Posterior vena cava (tissue), 2 donors: ENCODE results near the gene SLC25A2. TPM values are rescaled to one million over a fixed set of nuclear protein-coding genes. Genes with fewer than 3 reads are reported as not detected.
"Not testable (repeated sequence)": the region's sequence is repeated elsewhere in the genome, so short reads cannot be mapped to it uniquely, and the experiment has no call there.

Experiments
- DNase-seq: peaks from one replicate; pipeline ENCODE4 v3.0.0-alpha.2; 2020; ENCODE audit warnings: low spot score
- intact Hi-C, 2 donors: fragments of 100-400 bp; cut with DNase I; formaldehyde crosslinking; loops; one replicate each; pipeline versions ENCODE4 v1.14.1 to v1.14.2; 2022 to 2023
- long read RNA-seq, 2 donors: library from polyadenylated mRNA; unstranded; transcript quantifications; one replicate each; pipeline ENCODE4 v2.0.0, GENCODE V29; 2020 to 2021
- total RNA-seq, 2 donors: library from RNA; stranded (reverse); fragmentation: NEBNext Ultra II Directional; extraction: Animal tissue kit (Norgen Biotek cat#: 25700); gene quantifications; one replicate each; pipeline ENCODE4 v1.2.1, GENCODE V29; 2021
- donor health status: DM: yes; HTN: yes; CAD: no.
- donor health status: DM: yes; HTN: yes; CAD: no.

The SLC25A2 gene
- total RNA-seq: under 1 TPM; 0.46 to 1.00 TPM
- long read RNA-seq, donor 1: 0 reads
- long read RNA-seq, donor 2: 0 reads

DNA sequence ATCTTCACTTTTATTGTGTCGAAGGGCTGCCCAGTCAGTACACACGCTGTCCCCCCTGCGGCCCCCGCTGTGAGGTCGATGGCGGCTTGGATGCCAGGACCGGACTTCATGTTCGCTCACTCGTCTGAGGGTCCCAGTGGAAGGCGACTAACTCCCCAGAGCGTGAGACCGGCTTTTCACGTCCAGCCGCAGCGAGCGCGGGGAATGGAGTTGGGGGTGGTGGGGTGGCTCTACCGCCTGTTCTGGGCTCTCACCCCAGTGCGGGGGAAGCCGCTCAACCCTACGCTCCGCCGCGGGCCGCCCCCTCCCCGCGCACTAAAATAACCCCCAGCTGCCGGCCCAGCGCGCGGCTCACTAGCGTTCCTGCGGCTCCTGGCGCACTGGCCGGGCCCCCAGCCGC, at the start of gene SLC25A2:
TSS of gene SLC25A2 (minus strand) at position 294 of the 400 bp plus-strand sequence. CDS start at position 110, 184 bp downstream.
- DNase-seq: no peak
- intact Hi-C loops: no loop called here

- no peak for DNase-seq
- intact Hi-C loops: no loop called here
Observed at GRCh38 chr5:141351591-141351990, 47.7 kb upstream of the SLC25A2 start.

- DNase-seq: no peak
- intact Hi-C loops: no loop called here
Observed at GRCh38 chr5:141349917-141350619, 46.2 kb upstream of the SLC25A2 start, which contains the start of gene PCDHGB1. PCDHGB1 (plus strand) TSS chr5:141350099; CDS start chr5:141350261, 162 bp downstream.

DNA sequence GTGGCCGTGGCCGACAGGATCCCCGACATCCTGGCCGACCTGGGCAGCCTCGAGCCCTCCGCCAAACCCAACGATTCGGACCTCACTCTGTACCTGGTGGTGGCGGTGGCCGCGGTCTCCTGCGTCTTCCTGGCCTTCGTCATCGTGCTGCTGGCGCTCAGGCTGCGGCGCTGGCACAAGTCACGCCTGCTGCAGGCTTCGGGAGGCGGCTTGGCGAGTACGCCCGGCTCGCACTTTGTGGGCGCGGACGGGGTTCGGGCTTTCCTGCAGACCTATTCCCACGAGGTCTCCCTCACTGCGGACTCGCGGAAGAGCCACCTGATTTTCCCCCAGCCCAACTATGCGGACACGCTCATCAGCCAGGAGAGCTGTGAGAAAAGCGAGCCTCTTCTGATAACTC, 42.2 kb upstream of the SLC25A2 start:
- intact Hi-C loops: not testable (repeated sequence)
- DNase-seq: peak; percentile 47

GRCh38 chr5:141345327-141345726, 41.5 kb upstream of the SLC25A2 start:
- intact Hi-C loops: no loop called here
- peak; percentile 36 for DNase-seq

- DNase-seq: no peak
- intact Hi-C loops: no loop called here
Observed at GRCh38 chr5:141343953-141344463, 40.2 kb upstream of the SLC25A2 start.

- intact Hi-C loops: no loop called here
Observed at GRCh38 chr5:141343242-141343952, 39.5 kb upstream of the SLC25A2 start, which contains the start of gene PCDHGA3. PCDHGA3 (plus strand) TSS chr5:141343829; CDS start chr5:141344034, 205 bp downstream.

GRCh38 chr5:141342773-141343172, 38.9 kb upstream of the SLC25A2 start:
- intact Hi-C loops: no loop called here
- no peak for DNase-seq

More at GRCh38 chr5:141343242-141343952, 39.5 kb upstream of the SLC25A2 start, which contains the start of gene PCDHGA3:
- no peak for DNase-seq

DNA sequence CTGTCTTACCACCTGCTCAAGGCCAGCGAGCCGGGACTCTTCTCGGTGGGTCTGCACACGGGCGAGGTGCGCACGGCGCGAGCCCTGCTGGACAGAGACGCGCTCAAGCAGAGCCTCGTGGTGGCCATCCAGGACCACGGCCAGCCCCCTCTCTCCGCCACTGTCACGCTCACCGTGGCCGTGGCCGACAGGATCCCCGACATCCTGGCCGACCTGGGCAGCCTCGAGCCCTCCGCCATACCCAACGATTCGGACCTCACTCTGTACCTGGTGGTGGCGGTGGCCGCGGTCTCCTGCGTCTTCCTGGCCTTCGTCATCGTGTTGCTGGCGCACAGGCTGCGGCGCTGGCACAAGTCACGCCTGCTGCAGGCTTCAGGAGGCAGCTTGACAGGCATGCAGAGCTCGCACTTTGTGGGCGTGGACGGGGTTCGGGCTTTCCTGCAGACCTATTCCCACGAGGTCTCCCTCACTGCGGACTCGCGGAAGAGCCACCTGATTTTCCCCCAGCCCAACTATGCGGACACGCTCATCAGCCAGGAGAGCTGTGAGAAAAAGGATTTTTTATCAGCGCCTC, 37.0 kb upstream of the SLC25A2 start:
- intact Hi-C loops: not testable (repeated sequence)
- peak; percentile 34 for DNase-seq

GRCh38 chr5:141338538-141339306, 34.9 kb upstream of the SLC25A2 start, which contains the start of gene PCDHGA2:
PCDHGA2 (plus strand) TSS chr5:141338760.
- intact Hi-C loops: no loop called here

DNA sequence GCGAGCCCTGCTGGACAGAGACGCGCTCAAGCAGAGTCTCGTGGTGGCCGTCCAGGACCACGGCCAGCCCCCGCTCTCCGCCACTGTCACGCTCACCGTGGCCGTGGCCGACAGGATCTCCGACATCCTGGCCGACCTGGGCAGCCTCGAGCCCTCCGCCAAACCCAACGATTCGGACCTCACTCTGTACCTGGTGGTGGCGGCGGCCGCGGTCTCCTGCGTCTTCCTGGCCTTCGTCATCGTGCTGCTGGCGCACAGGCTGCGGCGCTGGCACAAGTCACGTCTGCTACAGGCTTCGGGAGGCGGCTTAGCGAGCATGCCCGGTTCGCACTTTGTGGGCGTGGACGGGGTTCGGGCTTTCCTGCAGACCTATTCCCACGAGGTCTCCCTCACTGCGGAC, 28.7 kb upstream of the SLC25A2 start:
- intact Hi-C loops, DNase-seq: not testable (repeated sequence)

More at GRCh38 chr5:141338538-141339306, 34.9 kb upstream of the SLC25A2 start, which contains the start of gene PCDHGA2:
- DNase-seq: peak; percentile 57

GRCh38 chr5:141330299-141331080, 26.6 kb upstream of the SLC25A2 start, which contains the start of gene PCDHGA1:
PCDHGA1 (plus strand) TSS chr5:141330514.
- intact Hi-C loops: no loop called here

GRCh38 chr5:141328231-141328630, 24.4 kb upstream of the SLC25A2 start:
- peak; percentile 54 for DNase-seq
- intact Hi-C loops: loop anchor here (10.0 kb wide), 2 partner anchors 197 to 237 kb away; no protein-coding TSS in a partner anchor

More at GRCh38 chr5:141330299-141331080, 26.6 kb upstream of the SLC25A2 start, which contains the start of gene PCDHGA1:
- peak; percentile 65 for DNase-seq

DNA sequence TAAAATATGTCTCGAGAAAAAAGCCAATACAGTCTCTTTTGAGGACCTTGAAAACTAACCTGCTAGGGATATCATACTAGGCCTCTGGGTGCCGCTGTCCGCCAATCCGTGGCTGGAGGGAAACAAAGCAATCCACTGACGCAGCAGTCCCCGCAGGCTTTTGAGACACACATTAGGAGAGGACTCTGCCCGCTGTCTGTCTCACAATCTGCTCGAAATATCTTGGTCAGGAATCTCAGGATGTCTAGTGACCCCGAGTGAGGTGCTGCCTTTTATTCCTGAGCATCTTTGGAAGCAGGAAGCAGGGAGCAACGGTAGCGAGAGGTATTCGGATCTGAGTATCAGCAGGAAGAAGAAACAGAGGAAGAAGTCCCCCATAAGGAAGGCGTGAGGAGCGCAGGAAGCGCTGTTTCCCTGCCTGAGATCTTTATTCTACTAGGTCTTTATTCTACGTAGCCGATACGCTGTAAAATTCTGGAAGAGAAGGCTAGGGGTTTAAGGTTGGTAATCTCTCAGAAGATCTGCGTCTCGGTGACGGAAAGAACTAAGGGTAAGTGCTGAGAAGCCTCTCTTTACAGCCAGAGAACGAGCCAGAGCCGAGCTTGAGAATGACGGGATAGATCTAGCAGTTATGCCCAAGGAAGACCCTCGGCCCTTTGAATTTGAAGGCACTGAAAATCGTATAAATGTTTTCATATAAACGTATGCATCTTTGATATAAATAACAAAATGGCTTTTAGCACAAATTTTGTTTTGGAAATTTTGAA, 22.4 kb upstream of the SLC25A2 start:
- intact Hi-C loops: loop anchor here (10.0 kb wide), 2 partner anchors 199 to 239 kb away; no protein-coding TSS in a partner anchor
- DNase-seq: peak; percentile 86

DNA sequence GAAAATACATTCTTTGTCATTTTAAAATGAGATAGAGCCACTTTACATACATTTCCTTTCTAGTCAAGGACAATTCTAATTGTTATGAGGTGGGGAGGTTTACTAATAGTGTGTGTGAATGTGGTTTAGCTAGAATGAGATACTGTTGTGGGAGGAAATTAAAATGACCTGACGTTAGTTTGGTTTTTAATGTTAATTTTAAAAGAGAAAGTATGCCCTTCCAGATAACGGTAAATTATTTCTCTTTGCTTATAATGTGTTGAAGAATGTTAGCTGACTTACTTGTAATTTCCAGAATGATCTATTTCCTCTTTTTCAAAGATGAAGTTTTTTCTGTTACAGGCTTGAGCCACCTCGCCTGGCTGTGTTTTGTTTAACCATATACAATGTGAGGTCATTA, 18.4 kb upstream of the SLC25A2 start:
- DNase-seq: no peak
- intact Hi-C loops: loop anchor here (10.0 kb wide), 2 partner anchors 203 to 243 kb away; no protein-coding TSS in a partner anchor

GRCh38 chr5:141320225-141321169, 16.6 kb upstream of the SLC25A2 start, which contains the start of gene TAF7:
TAF7 (minus strand) TSS chr5:141320784; CDS start chr5:141320044, 740 bp downstream.
- DNase-seq: peak; percentile 98
- intact Hi-C loops: loop anchor here (10.0 kb wide), 2 partner anchors 204 to 244 kb away; no protein-coding TSS in a partner anchor
